Renal cortex interstitium (tissue), 11 donors: ENCODE data around the gene C6orf89. TPM values are rescaled to one million over a fixed set of nuclear protein-coding genes. Genes with fewer than 3 reads are reported as not detected.

Experiments used
- DNase-seq, 11 donors: peaks; one replicate each; pipeline ENCODE4 v3.0.0-alpha.2; 2013; ENCODE audit warnings: low read depth in 9 of 11, low spot score in 4 of 11; ENCODE audit errors: extremely low read depth in 1 of 11
- polyA plus RNA-seq, 3 donors: library from polyadenylated mRNA; unstranded; fragments of 120-200 nt; gene quantifications; one replicate each; pipeline ENCODE4 v1.2.1, GENCODE V29; 2013; ENCODE audit not compliant: insufficient read length in 3 of 3

C6orf89 gene
- polyA plus RNA-seq, 3 donors: 43.6 to 47.4 (median 46.6) TPM

DNA sequence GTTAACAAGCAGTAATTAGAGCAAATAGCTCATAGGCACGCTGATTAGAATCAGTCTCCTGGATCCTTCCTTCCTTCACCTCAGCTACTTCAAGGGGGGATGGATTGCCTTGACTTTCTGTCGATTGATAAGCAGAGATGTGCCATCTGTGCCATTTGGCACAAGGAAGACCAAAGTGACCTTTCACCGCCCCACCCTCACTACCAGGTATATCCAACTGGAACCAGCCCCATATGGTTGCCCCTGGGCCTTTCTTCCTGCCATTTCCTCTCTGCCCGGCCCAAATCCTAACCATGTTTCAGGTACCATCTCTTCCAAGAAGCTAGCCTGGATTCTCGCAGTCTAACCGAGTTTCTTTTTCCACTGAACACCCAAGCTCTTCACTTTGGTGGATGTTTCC, 37.8 kb upstream of the C6orf89 start:
- no peak for DNase-seq

DNA sequence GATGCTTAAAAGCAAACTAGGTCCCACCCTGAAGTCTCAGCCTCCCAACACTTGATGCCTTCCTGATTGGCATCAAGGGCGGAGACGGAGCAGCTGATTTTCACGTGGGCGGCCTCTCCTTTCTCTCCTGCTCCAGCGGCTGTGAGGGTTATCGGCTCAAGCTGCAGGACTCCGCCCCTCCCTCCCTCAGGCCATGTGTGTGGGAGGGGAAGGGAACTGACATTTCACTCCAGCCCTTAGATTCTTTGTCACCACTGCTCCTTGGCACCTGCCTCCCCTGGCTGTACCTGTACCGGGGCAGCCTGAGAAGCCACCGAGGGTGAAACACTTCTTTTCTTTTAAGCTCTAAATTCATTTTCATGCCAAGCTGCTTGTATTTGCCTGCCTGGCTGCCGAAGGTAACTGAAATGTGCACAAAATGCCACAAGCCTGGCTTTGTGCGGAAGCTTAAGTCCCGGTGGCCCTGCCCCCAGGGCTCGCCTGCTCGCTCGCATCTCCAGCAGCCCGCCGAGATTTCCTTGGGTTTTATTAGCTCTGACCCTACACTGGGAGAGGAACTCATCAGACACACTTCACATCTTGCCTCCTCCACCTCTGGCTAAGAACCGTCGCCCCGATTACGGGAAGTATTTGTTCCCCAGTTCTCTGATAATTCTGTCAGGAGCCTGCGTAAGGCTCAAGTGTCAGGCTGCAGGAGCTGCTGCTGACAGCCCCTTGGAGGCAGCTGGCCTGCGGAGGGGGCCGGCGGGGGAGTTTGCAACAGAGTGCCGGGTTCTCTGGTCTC, 36.9 kb upstream of the C6orf89 start:
- DNase-seq: peak in 2 of 11 donors; percentile 68 to 69

DNA sequence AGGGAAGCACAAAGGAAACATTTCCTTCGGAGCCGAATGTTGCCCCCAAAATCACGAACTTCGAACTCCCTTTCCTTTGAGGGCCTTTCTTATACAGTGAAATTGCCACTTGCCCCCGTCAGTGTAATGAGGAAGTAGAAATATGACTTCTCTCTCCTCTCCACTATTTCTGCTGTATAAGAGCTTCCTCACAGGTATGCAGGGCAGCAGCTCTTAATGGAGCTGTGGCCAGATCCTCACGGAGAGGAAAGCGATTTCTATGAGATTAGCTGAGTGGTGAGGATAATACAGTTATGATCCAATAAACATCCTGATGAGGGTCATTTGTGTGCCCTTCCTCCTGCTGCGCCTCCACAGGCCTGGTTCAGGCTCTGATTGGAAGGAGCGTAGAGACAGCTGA, 35.7 kb upstream of the C6orf89 start:
- no peak for DNase-seq

DNA sequence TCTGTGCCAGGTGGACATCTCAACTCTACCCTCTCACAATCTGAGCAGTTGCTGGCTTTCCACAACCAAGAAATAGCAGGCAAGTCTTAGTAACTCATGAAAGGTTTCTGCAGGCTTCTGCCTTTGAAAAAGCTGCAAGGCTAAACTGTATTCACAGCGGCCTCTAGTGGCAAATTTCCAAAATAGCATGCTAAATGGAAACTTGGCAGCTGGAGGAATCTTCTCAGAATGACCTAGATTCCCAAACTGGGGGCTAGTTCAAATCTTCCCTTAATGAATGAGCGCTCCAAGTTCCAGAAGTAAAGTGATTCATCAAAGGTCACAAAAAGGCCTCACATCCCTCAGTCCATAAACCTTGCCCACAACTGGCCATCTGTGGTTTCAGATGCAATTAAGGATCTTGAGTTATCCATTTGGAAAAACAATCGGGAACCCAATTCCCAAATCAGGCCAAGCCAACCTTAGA, 34.6 kb upstream of the C6orf89 start:
- peak in 3 of 11 donors; percentile 67 to 77 (median 68) for DNase-seq

DNA sequence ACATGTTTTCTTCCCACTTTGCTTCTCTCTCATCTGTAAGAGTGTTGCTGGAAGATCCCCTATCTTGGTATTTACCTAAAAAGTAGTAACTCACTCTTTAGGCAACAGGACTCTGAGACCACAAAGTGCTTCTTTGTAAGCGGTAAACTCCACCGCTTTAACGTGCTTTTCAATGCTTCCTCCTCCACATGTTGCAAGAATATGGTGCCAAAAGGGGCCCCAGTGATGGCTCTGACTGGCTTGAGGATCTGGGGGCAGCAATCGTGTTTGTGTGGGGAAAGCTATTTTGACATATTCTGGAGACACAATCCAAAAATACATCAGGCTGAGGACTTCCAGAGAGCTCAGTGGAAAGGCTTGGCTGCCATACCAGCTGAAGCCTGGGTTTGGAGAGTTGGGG, 34.1 kb upstream of the C6orf89 start:
- DNase-seq: no peak

DNA sequence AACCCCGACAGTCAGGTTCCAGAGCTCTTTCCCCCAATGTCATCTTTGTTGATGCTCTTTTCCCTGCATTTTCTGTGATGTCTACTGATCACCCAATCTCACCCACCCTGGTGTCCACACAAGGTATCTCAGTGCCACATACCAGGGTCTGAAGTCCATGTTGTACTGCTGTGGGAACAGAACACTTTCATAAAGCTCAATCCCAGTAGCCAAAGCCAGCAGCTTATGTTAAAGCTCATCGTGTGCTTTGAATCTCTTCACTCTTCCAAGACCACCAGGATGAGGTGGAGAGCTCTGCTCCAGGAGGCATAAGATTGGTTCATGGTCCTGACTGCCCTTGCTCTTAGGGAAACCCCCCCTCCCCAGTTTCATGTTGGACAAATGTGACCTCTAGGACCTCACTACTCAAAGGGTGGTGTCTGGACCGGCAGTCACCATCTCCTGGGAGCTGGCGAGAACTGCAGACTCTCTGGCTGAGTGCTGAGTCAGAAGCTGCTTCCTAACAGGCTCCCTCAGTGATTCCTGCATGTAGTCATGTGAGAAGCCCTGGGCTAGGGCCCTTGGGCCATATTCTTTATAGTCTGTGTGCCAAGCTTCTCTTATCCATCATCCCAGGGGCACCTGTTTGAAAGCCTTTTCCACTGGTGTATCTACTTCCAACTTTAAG, 33.1 kb upstream of the C6orf89 start:
- no peak for DNase-seq

DNA sequence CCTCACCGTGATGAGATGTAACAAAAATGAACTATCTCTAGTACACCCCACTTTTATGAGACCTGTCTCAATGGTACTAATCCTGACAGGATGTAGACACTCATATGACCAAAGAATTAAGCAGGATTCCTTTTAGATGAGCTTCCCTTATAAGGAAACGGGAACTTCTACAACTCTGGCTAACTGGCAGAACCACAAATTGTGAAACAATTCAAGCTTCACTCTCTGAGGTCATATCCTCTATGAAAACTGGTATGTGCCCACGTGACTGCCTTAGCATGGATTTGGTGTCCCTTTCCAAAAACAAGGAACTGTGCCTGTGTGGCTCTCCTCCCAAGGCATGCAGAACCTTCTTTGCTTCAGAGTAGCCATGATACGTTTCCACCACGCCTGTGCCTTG, 32.4 kb upstream of the C6orf89 start:
- DNase-seq: no peak

DNA sequence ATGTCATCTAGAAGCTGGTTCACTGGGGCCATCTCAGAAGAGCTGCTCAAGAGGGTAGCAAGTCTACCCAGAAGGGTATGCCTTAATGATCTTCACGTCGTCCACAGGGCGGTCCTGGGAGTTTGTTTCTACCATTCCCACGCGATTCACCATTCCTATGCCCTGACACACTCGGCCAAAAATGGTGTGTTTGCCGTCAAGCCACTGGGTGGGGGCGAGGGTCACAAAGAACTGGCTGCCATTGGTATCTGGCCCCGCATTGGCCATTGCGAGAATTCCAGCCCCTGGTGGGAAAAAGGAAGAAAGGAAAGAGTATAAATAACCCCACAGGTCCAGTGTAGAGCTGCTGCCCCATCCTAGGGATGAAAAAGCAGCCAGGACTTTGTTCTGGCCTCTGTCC, 30.0 kb upstream of the C6orf89 start:
- no peak for DNase-seq

DNA sequence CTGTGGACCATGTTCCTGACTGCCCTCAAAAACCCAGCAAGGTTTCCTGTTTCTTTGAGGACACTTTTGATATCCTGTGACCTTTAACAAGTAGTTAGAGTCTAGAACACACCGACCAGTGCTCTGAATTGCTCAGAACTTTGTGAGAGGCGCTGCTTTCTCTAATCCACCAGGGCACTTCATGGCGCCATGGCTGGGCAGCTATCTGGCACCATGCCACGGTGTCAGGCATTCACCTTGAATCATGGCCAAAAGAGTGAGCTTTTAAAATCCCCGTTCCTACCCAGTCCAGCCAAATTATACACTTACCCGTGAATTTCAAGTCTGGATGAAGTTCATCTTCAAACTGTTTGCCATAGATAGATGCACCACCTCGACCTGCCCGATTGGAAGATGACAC, 29.5 kb upstream of the C6orf89 start:
- no peak for DNase-seq

DNA sequence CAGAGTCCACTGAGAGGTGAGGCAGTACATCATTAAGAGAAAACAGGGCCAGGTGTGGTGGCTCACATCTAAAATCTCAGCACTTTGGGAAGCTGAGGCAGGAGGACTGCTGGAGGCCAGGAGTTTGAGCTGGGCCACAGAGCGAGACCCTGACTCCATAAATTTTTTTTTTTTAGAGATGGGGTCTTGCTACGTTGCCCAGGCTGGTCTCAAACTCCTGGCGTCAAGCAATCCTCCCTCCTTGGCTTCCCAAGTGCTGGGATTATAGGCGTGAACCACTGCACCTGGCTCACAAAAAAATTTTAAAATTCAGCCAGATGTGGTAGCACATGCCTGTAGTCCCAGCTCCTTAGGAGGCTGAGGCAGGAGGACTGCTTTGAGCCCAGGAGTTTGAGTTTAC, 28.4 kb upstream of the C6orf89 start:
- DNase-seq: no peak

DNA sequence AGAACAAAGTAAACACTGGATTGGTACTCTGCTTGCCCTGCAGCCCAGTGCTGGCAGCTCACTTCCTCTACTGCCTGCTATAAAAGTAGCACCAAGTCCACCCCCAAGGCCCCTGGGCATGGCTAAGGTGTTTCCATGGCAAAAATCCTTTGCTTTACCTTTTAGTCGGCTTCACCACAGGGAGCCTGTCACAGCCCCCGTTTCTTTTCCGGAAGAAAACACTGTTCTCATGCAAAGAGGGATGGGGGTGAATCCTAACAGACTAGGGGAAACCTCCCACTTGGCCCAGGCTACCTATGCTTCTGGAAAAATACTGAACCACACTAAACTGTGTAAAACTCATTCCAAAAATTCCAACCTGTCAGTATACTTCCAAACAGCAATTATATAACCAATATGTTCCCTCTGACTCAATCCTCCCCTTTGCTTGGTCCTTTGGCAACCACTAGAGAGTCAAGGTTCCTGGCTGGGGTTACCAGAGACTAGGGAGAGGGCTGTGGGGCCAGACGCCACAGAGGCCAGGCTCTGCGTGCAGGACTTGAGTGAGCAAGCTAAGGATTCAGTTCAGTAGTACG, 27.3 kb upstream of the C6orf89 start:
- DNase-seq: no peak

DNA sequence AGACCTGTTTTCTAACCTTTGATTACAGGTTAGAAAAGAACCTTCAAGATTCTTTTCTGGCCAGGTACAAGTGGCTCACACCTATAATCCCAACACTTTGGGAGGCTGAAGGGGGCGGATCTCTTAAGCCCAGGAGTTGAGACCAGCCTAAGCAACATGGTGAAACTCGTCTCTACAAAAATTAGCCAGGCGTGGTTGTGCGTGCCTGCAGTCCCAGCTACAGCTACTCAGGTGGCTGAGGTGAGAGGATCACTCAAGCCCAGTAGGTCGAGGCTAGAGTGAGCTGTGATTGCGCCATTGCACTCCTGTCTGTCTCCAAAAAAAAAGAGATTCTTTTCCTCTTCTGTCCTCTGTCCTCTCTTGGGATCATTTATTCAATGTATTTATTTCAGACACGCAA, 25.6 kb upstream of the C6orf89 start:
- DNase-seq: no peak

DNA sequence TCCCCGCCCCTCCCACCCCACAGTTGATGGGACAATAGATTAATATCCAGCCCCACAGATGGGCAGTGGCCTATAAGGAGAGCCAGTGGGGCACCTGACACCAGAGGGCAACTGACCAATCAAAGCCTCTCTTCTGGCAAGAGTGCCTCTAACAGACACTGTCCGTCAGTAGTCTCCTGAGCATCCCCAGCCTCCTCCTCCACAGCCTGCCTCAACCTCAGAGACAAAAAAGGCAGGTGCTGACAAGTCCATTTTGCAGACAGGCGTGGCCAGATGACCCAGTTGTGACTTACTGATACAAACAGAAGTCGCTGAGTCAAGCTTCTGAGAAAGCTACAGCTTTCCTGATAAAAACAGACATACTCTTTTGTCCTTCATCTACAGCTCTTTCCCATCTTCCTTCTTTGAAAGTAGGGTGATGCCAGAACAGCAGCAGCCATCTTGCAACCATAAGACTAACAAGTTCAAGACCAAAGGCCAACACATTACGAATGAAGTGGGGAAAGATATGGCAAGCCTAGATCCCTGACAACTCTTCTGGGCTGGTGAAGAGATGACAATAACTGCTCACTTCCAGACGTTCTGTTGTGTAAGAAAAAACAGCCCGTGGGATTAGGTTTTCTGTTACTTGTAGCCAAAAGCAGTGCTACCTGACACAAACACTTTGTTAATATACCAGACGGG, 23.4 kb upstream of the C6orf89 start:
- DNase-seq: no peak

DNA sequence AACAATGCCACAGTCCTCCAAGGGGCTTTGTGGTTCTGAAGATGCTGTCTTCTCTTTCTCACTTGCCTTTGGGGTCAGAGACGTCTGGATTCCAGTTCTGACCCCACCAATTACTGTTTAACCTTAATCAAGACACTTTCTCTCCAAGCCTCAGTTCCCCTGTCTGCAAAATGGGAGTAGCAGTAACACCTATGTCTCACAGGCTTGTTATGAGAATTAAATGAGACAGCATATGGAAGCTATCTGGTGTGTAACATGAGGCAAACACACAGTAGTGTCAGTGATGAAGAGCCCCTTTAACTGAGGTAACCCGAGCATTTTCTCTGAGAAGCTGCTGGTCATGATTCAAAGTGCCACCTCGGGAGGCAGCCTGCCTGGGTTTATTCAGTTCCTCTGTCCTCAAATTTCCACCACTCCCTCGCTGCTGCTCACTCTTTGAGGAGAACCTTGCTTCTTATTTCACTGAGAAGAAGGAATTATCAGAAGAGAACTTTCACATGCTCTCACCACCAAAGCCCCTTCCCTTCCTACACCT, 22.8 kb upstream of the C6orf89 start:
- no peak for DNase-seq

DNA sequence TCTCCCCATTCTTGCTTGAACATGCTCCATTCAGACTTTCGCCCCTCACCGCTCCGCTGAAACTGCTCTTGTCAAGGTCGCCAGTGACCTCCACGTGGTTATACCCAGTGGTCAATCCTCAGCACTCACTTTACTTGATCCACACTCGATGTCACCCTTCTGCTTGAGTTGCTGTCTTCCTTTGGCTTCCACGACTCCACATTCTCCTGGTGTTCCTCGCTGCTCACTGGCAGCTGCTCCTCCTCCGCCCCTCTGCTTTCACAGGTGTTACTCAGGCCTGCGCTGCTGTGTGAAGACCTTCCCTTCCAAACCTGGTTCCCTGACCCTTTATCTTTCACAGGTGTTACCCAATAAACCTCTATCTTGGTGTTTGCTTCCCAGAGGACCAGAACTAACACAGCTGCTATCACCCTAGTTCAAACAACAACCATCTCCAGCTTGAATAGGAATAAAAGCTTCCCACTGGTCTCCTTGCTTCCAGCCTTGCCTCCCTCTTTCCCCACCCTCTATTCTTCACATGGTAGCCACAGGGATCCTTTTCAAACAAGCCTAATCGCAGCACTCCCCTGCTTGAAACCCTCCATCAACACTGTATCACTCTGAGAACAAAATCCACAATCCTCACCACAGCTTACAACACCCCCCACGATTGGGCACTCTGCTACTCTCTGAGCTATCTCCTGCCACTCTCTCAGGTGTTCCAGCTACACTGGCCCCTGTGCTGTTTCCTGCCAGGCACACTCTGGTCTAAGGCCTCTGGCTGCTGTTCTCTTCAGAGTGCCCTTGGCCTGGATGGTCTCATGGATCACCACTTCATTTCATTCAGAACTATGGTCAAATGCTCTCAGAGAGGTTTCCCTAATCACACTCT, 21.8 kb upstream of the C6orf89 start:
- DNase-seq: no peak

DNA sequence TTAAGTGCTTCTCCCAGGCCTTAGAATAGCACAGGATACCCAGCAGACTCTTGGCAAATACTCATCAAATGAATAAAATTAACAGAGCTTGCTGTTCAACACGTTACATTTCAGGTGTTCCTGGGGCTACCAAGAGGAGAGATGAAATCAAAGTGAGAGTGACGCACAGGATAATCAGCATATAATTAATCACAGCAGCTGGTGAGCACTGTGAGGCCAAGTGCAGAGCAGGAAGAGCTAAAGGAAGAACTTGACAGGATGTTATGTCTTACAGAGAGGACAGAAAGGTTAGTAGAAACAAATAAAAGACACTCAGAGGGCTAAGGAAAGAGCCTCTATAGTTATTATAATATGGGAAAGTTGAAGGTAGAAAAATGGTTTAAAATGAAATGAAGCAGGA, 19.9 kb upstream of the C6orf89 start:
- no peak for DNase-seq

DNA sequence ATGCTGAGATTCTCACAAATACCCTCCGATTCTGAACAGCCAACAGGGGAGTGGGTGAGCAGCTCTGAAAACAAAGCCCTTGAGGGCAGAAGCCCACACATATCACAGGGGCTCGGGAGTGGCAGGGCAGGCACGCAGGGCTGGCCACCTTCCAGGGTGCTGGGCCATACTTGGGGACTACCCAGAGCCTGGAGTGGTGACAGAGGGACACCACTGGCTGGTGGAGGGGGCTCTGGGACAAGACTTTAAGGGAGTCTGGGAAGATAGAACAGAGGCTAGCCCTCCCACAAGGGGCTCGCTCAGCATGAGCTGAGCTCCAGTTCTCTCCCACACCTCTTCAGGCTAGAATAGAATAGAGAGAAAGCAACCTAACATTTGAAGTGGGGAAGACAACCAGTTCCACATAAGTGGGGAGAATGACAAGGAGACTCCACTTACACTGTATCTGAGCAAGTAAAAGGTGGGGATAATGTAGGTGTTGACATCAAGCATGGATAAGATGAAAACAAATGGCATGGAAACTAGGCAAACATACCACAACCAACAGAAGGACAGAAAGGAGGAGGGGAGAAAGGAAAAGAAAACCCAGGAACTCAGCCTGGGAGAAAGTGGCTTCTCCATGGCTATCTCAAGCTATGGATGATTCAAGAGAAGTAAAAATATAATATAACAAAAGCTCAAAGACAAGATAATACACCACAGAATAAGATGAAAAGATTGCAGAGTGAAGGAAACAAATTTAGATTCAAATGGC, 18.1 kb upstream of the C6orf89 start:
- no peak for DNase-seq

DNA sequence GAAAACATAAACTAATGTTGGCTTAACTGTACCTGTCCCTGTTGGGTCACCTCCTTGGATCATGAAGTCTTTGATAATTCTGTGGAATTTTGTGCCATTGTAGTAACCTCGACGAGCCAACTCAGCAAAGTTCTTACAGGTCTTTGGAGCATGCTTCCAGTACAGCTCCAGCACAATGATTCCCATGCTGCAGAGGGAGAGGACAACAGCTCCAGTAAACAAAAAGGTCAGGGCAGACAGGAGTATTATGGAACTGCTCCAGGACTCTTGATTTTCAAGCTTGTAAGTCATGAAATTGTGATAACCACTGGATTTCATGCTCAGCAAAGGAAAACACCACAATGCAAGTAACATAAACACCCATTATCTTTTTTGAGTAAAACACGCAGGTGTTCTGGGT, 14.1 kb upstream of the C6orf89 start:
- no peak for DNase-seq
